Heart right ventricle (tissue), 16 donors: ENCODE results near the gene MGAT5. TPM values are rescaled to one million over a fixed set of nuclear protein-coding genes. Genes with fewer than 3 reads are reported as not detected.

Experiments
- ATAC-seq, 8 donors: fragments of 200-7000 bp; cut with Tn5 transposase; one replicate each; pipeline ENCODE4 v1.9.1; 2020; ENCODE audit warnings: mild to moderate bottlenecking in 8 of 8, moderate library complexity in 8 of 8, moderate number of reproducible peaks in 1 of 8
- DNase-seq, 2 donors: peaks; one replicate each; pipeline ENCODE4 v3.0.0-alpha.2; 2020
- H3K27ac ChIP-seq, 10 donors: fragments of 200-600 bp; sonication (generic) in 2 of 10; one replicate each; pipeline versions ENCODE4 v1.5.0 to v1.8.0; 2020 to 2022; ENCODE audit warnings: mild to moderate bottlenecking in 3 of 10
- H3K27me3 ChIP-seq, 7 donors: fragments of 200-600 bp; one replicate each; pipeline ENCODE4 v1.8.0; 2021 to 2022; ENCODE audit warnings: mild to moderate bottlenecking in 2 of 7
- H3K36me3 ChIP-seq, 9 donors: fragments of 200-600 bp; sonication (generic) in 1 of 9; one replicate each; pipeline versions ENCODE4 v1.5.0 to v1.8.0; 2020 to 2022; ENCODE audit warnings: mild to moderate bottlenecking in 2 of 9
- H3K4me1 ChIP-seq, 9 donors: fragments of 200-600 bp; sonication (generic) in 1 of 9; one replicate each; pipeline versions ENCODE4 v1.5.0 to v1.8.0; 2020 to 2022; ENCODE audit warnings: mild to moderate bottlenecking in 4 of 9
- H3K4me3 ChIP-seq, 10 donors: fragments of 200-600 bp; sonication (generic) in 2 of 10; one replicate each; pipeline versions ENCODE4 v1.5.0 to v1.8.0; 2020 to 2022; ENCODE audit warnings: mild to moderate bottlenecking in 7 of 10, moderate library complexity in 2 of 10
- H3K9me3 ChIP-seq, 11 donors: fragments of 200-600 bp in 10 of 11; sonication (generic) in 2 of 11; one replicate each; pipeline versions ENCODE4 v1.5.0 to v1.8.0; 2013 to 2022; ENCODE audit warnings: mild to moderate bottlenecking in 2 of 11, control low read depth in 1 of 11, moderate library complexity in 1 of 11
- CTCF ChIP-seq, 9 donors: fragments of 200-600 bp; sonication (generic) in 2 of 9; IDR thresholded peaks; one replicate each; pipeline versions ENCODE4 v1.5.0 to v1.8.0; 2021 to 2022; ENCODE audit warnings: antibody characterized with exemption in 9 of 9, mild to moderate bottlenecking in 5 of 9, moderate library complexity in 1 of 9
- WGBS, 2 donors: extraction: QIAGEN DNeasy Blood & Tissue Kit; methylation state at CpG; one replicate each; pipeline ENCODE4 v1.1.7; 2013; ENCODE audit warnings: inconsistent platforms in 1 of 2; 5-methylcytosine and 5-hydroxymethylcytosine counted together
- intact Hi-C, 10 donors: fragments of 100-400 bp; cut with DNase I; formaldehyde crosslinking; loops; one replicate each; pipeline versions ENCODE4 v1.11.1 to v1.14.2; 2022
- polyA plus RNA-seq, 2 donors: library from polyadenylated mRNA; stranded (reverse); fragments of 200-250 nt; gene quantifications; one replicate each; pipeline ENCODE4 v1.2.3, GENCODE V29; 2013
- total RNA-seq, 10 donors: library from RNA; stranded (reverse); fragmentation: NEBNext Ultra II Directional in 3 of 10; extraction: Animal tissue kit (Norgen Biotek cat#: 25700) in 3 of 10; gene quantifications; one replicate each; pipeline versions ENCODE4 v1.2.1 to v1.2.4, GENCODE V29; 2021 to 2023
- donor health status: Arrhythmogenic right ventricular cardiomyopathy.
- donor health status: ischemic (EF 13 %, LVEDD 7.1; RV severe dilation, severe dysfunction).
- donor health status: healthy with polysubstance abuse.
- donor health status: DM: no; HTN: yes; CAD: no.
- donor health status: DM: no; HTN: no; CAD: no.
- donor health status: ischemic (EF 25% LVEDD 6.9; RV normal size, moderate dysfunction).
- donor health status: ischemic (EF 25% LVEDD 5.7; RV mildly dilated, moderate dysfunction).
- donor health status: healthy.
- donor health status: DM: yes; HTN: yes; CAD: no.
- donor health status: Ischemic cardiomyopathy.
- donor health status: ischemic (EF 35%, LVEDD 5.7; RV mildly dilated, moderate dysfunction).
- donor health status: nonischemic (EF 11% LVEDD 7.7; RV severe dilation, severe dysfunction).
- donor health status: DM: yes; HTN: yes; CAD: no.
- donor health status: PGD.
- donor health status: ischemic (EF 29% LVEDD 5.4; RV normal size, mild dysfunction).
- donor health status: nonischemic (EF 23%, LVEDD 6.1; RV moderate dilation, normal function).

The MGAT5 gene
- total and polyA plus RNA-seq, 12 donors = 6.4 to 111 (median 92.2) TPM

GRCh38 chr2:134490559-134490958 is 236.7 kb downstream of the MGAT5 start:
- no peak for DNase-seq
- Histone ChIP-seq H3K36me3 (no peaks in the 10 kb centered on the region), H3K4me3 (no peak overlapping the region), H3K27ac (no peak overlapping the region), H3K27me3 (no peaks in the 10 kb centered on the region), H3K9me3 (no peaks in the 10 kb centered on the region), H3K4me1 (peaks cover 0 to 18% (median 7%) of the 10 kb centered on the region in 9 donors)
- no peak for TF ChIP-seq CTCF (IDR thresholded peaks at IDR 0.05)
- ATAC-seq = no peak
- intact Hi-C loops = no loop called here
- WGBS, 2 donors = 88 to 90% methylated on average over 4 of the region's 4 CpGs

- no peak for TF ChIP-seq CTCF (IDR thresholded peaks at IDR 0.05)
- H3K4me1 ChIP-seq = peaks cover 0 to 18% (median 7%) of the 10 kb centered on the region in 9 donors
- H3K4me3 ChIP-seq = no peak overlapping the region
- intact Hi-C loops = no loop called here
- ATAC-seq (peak in 1 of 8 donors; percentile 38), DNase-seq (no peak)
- no peak overlapping the region for H3K27ac ChIP-seq
- no peaks in the 10 kb centered on the region for H3K36me3 ChIP-seq
- 73 to 77% methylated on average over 4 of the region's 4 CpGs for WGBS, 2 donors
- H3K9me3 ChIP-seq = no peaks in the 10 kb centered on the region
- no peaks in the 10 kb centered on the region for H3K27me3 ChIP-seq
Measured at GRCh38 chr2:134491022-134491421, 237.2 kb downstream of the MGAT5 start.

- peak in 6 of 8 donors; percentile 25 to 77 (median 66) for ATAC-seq
- intact Hi-C loops = no loop called here
- WGBS, 2 donors = 27 to 43% methylated on average over 9 of the region's 9 CpGs
Measured at GRCh38 chr2:134491771-134492441, 238.0 kb downstream of the MGAT5 start.

GRCh38 chr2:134493797-134494196 is 239.9 kb downstream of the MGAT5 start:
- H3K4me1 ChIP-seq = peaks cover 0 to 18% (median 7%) of the 10 kb centered on the region in 9 donors
- no peaks in the 10 kb centered on the region for H3K36me3 ChIP-seq
- intact Hi-C loops = no loop called here
- H3K9me3 ChIP-seq = no peaks in the 10 kb centered on the region
- no peak for DNase-seq
- ATAC-seq = peak in 6 of 8 donors; percentile 45 to 84 (median 66)
- H3K4me3 ChIP-seq = no peak overlapping the region
- no peaks in the 10 kb centered on the region for H3K27me3 ChIP-seq
- H3K27ac ChIP-seq = no peak overlapping the region
- 46 to 64% methylated on average over 4 of the region's 4 CpGs for WGBS, 2 donors
- no peak for TF ChIP-seq CTCF (IDR thresholded peaks at IDR 0.05)

More at GRCh38 chr2:134491771-134492441, 238.0 kb downstream of the MGAT5 start:
- no peaks in the 10 kb centered on the region for H3K36me3 ChIP-seq
- H3K4me1 ChIP-seq = peaks cover 0 to 18% (median 7%) of the 10 kb centered on the region in 9 donors
- no peak overlapping the region for H3K4me3 ChIP-seq
- DNase-seq = peak in 1 of 2 donors; percentile 21
- no peak overlapping the region for H3K27ac ChIP-seq
- no peaks in the 10 kb centered on the region for H3K9me3 ChIP-seq
- no peaks in the 10 kb centered on the region for H3K27me3 ChIP-seq
- peak in 1 of 9 donors; percentile 28 for TF ChIP-seq CTCF (IDR thresholded peaks at IDR 0.05)
